GM21825 (cell line): ENCODE measurements around the gene CYP2J2.
"Not testable (repeated sequence)": the region's sequence is repeated elsewhere in the genome, so short reads cannot be mapped to it uniquely, and the experiment has no call there.

Source experiments
- ATAC-seq: cut with Tn5 transposase; IDR thresholded peaks from one replicate; pipeline ENCODE4 v1.9.1; 2021; ENCODE audit warnings: mild to moderate bottlenecking, moderate library complexity; ENCODE audit not compliant: unreplicated experiment

CYP2J2 gene

DNA sequence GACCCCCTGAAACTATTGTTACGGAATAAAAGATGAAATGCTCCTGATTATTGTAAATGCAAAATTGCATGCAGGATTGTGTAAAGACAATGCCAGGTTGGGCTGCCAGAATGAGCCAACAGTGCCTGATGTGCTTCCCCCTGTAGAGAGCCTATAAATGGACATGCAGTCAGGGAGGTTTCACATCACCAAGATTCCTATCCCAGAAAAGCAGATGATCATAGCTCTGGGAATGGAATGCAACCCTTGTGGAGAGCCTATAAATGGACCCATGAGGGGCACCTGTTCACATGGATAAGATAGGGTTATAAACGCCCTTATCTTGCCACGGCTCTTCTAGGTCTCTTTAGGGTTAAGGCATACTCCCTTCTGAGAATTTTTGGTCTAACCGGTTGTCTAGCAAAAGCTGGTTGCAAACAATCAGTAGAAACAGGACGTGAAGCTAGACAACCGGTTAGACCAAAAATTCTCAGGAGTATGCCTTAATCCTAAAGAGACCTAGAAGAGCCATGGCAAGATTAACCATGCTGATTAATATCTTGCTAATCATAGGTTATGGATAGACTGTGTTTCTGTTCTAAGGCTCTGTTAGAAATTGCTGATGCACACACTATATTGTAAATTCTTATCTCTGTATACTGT lies 5.2 kb downstream of the CYP2J2 start:
- not testable (repeated sequence) for ATAC-seq

DNA sequence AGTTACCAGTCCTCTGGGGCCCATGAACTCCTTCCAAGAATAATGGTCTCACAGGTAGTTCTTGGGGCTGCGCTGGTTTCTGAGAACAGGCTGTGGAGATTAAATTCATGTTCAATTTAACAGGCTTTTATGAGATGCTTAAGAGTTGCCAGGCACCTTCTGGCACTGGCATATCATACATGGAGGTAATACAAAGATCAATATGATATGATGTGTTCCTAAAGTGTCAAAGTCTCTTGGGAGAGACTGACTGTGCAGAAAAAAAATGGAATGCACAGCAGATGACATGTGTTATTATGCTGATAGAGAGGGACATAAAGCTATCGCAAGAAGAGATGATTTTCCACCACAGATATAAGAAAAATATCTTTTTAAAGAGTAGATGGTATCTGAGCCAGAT lies 6.8 kb downstream of the CYP2J2 start:
- no peak for ATAC-seq

DNA sequence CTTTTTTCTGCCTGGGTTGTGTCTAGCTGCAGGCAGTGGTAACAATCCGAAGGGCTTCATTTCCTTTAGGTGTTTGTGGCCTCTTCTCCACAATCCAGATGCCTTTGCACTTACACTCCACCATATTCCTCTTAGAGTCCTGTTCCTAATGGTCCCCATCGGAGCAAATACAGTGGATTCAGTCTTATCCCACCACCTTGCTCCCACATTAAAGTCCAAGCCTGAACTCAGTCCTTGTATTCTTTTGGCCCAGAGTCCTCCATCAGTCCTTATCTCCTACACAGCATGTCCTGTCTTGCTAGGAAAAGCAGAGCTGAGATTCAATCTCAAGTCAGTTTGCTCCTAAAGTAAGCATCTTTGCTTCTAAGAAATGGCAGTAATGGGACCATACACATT lies 8.8 kb downstream of the CYP2J2 start:
- no peak for ATAC-seq

DNA sequence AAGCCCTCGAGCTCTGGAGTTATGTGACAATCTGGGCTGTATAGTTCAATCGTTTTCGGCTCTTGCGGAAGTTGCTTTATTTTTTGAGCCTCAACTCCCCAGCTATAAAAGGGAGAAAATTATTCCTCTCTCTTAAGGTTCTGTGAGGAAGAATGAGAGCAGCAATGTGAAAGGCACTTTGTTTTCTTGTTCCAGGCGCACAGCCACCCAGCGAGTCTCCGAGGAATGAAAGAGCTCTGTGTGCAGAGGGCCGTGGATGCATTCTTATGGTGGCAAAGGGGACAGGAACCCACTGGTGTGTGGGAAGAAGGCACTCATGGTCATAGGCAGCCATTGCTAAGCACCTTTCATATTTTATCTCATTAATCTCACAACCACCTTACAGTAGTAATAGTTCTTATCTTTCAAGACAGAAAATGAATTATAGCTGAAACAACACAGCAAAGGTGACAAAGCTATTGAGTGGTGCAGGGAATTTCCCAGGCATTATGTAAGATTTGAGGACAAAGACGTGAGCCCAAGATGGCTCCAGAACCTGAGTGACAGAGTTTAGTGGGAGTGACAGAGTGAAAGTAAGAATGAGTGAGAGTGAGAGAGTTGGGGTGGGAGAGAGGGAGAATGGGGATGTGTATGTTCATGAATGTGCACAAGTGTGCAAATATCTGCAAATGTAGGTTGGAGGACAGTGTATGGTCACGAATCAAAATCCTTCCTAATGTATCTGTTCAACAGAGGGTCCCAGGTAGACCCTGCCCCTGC lies 9.4 kb downstream of the CYP2J2 start:
- no peak for ATAC-seq

DNA sequence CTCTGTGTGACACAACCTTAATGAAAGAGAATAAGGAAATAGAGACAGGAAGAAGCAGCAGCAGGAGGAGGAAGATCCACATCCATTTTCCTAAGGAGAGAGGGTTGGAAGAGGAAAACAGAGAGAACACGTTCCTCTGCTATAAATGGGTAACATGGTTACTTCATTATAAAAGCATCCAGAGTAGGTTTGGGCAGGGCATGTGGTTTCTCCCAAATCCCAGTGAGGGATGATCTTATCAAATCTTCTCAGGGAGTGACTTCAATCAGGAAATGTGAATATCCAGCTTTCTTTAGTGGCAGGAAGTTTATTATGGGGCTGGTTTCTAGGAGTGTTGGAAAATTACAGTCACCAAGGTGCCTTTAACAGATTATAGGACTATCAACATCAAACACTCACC lies 11.1 kb downstream of the CYP2J2 start:
- ATAC-seq = no peak

DNA sequence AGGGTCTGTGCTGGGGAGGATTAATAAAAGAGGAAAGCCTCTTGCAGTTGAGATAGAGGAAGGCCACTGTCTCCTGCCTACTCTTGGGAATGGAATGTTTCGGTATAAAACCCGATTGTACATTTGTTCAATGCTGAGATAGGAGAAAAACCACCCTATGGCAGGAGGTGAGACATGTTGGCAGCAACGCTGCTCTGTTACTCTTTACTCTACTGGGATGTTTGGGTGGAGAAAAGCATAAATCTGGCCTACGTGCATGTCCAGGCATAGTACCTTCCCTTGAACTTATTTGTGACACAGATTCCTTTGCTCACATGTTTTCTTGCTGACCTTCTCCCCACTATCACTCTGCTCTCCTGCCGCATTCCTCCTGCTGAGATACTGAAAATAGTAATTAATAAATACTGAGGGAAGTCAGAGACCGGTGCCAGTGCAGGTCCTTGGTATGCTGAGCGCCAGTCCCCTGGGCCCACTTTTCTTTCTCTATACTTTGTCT lies 11.7 kb downstream of the CYP2J2 start:
- not testable (repeated sequence) for ATAC-seq

DNA sequence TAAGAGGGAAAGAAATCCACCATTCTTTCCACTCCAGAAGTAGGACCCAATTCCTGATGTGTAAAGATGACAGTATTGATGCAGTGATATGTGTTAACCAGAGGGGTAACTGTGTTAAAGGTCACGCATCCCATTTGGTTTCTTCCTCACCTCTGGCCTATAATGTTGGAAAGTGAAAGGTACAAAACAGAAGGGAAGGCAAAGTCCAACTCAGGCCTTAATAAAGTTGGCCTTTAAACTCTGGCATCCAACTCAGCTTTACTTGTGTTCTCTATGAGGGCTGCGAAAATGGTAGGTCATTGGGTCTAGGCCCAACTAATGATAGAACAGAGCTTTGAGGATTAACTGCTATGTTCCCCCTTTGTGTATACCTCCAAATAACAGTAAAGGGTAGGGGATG lies 17.9 kb downstream of the CYP2J2 start:
- no peak for ATAC-seq

DNA sequence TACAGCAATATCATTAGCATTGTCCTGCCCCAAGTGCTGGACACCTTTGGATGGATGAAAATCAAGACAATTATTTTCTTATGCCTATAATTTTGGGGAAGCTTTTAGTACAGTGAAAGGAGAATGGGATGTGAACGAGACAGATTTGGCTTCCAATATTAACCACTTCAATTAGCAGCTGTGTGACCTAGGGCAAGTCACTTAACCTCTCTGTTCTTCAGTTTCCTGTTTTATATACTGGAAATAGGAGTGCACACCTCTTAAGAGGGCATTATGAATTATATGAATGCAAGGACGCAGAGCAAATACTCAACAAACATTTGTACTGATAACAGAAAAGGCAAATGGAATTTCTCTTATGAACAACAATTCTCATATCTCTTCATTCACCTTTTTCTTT lies 18.5 kb downstream of the CYP2J2 start:
- ATAC-seq = no peak

DNA sequence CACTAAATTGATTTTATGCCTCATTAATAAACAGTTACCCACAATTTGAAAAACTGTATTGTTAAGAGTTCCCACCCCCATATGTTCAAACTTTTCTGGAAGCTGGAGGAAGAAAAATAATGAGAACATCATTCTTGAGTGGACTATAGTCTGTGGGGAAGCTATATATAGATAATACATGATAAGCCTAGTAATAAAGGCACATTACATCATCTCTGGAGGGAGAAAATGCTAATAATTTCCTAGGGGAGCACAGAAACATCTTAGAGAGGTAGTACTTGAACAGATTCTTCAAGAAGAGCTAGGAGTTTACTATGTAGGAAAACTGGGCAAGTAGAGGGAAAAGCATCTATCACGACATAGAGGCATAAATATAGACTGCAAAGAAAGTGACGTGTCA lies 19.6 kb downstream of the CYP2J2 start:
- ATAC-seq = no peak

DNA sequence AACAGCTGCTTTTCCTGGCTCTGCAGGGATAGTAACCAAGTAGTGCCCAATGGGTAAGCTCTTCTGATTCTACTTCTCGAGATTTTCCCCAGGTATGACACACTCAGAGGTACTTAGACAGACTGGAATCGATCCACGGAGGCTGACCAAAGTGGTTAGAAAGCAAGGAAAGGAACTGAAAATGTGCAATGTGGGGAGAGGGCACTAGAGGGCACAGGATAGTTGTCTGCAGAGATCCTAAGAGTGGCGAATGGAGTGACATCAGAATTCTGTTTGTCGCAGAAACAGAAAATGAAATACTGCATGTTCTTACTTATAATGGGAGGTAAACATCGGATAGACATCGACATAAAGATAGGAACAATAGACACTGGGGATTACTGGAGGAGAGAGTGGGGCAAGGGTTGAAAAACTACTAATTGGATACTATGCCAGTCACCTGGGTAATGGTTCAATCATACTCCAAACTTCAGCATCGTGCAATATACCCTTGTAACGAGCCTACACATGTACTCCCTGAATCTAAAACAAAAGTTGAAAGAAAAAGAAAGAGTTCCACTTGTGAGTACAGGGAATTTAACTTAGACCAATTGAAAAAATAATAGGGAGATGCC lies 23.3 kb downstream of the CYP2J2 start:
- peak; percentile 73 for ATAC-seq

DNA sequence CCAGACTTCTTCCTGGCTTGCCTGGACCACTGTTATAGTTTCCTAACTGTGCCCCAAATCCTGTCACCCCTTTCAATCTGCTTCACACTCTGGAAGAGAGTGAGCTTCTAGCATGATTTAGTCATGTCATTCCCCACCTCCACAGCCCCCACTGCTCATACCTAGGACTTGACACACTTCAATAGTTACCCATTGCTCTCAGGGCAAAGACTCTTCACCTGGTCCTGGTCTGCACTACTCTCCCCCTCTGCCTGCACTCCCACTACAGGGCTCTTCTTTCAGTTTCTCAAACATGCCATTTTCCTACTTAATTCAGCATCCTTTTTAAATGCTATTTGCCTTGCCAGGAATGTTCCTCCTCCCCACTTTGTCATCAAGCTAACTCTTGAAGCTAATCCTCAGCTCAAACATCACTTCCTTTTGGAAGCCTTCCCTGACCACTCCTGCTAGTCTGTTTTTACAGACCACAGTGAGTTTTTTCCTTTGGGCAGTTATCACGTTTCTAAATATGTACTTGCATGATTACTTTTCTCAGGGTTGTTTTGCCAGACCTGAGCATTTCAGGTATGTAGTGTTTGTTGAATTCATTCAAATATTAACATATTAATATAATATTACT lies 24.7 kb downstream of the CYP2J2 start:
- ATAC-seq = no peak

DNA sequence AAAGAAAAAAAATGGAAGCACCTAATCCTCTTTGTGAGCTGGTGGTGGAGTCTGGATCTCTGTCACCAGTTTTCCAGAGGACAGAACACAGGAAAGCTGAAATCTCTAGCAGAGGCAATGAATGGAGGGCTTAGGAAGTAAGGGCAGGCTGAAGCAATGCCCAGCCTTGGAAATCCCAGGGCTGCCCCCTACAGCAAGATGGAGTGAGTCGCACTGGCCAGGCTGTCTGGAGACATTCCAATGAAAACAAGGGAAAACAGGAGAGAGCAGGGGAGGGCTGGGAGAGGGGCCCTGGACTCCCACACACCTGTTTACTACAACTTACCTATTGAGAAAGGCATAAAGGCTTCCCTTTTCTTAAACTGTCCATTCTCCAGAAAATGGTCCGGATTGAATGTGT lies 25.9 kb downstream of the CYP2J2 start:
- ATAC-seq = no peak

DNA sequence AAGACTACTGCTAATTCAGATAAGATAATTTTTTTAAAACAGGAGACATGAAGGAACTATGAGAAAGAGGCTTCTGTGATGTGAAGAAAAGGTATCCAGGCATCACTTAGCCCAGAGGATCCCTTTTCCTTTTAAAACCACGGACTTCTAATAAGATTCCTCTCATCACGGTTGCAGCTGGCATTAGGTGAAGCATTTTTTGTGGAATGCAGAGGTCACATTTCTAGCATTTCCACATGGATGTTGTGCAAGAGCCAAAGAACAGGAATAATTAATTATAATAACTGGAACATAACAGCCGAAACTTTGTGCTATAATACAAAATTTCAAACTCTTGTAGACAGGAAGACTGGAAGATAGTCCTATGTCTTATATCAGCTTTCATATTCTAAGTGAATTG lies 27.6 kb downstream of the CYP2J2 start:
- no peak for ATAC-seq

DNA sequence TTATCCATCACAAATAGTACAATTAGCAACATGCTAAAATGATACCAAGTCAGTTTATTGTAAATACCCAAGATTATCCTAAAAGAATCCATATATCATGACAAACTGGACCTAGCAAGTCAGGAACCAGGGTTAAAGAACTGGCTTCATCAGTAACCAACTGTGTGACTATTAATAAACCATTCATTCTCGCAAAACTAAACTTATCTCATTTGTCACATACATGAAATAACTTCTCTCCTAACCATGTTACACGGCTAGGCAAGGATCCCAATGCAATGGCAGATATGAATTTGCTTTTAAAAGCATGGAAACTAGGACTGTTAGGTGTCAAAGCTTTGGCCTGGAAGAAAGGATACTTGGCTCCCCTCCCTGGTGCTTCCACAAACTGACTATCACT lies 29.4 kb downstream of the CYP2J2 start:
- ATAC-seq = no peak

DNA sequence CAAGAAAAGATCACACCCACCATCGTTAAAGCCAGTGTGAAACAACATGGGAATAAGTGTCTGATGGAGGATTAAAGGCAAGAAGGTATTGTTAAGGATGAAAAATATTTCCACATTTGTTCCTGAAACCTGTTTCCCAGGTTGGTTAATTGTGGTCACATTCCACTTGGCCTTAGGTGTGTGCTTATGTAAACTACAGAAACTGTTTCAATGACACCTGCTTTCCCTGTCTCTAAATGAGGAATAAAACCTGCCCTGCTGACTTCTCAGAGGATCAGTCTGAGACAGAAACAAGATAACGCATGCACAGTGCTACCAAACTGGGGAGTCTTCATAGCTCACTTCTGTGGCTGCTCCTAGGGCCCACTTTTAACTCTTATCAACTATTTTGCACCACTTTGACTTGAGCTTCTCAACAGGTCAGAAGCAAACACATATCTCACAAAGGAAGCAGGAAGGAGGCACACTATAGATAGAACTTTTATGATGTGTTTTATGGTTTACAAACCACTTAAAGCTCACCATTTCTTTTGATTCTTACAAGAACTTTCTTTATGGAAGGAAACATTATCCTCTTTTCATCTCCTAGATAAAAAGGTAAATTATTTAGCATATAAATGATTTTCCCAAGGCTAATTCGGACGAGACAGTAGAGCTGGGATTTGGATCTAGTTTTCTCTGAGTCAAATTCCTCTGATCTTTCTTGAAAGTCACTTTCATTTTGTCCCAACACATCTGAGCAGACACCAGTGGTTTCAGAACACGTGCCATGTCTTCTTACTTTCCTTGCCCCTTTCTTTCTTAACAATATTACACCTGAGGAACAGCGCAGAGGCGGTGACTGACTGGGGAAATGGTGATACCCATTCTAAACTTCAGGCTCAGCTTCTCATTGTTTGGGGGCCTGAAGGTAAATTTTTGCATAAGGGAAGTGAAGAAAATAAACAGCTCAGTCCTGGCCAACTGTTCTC lies 33.4 kb downstream of the CYP2J2 start:
- no peak for ATAC-seq

DNA sequence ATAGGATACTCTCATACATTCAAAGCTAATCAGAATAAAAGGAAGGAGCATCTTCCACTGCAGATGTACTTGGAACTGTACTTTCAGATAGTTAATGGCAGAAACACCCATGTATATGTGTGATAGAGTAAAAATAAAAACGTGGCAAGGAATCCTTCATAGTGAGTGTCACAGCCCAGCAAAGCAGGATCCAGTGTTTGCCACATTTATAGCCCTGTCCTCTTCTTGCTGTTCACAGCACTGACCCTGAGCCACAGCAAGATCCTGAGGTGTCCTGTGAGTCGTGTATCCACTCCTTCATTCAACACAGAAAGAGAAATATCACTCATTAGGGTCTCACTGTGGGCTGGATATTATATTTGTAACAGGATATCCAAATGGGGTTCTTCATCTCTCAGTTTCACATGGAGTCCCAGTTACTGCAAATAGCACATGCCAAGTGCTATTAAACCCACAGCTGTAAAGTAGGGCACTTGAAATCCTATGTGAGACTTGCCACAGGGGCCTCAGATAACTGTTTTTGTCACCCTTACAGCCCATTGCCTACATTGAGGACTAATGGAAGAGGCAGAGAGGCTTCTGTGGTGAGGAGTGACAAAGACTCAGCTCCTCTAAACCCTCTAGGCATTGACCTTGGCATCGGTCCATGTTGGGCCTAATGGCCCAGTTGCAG lies 41.3 kb downstream of the CYP2J2 start:
- no peak for ATAC-seq

DNA sequence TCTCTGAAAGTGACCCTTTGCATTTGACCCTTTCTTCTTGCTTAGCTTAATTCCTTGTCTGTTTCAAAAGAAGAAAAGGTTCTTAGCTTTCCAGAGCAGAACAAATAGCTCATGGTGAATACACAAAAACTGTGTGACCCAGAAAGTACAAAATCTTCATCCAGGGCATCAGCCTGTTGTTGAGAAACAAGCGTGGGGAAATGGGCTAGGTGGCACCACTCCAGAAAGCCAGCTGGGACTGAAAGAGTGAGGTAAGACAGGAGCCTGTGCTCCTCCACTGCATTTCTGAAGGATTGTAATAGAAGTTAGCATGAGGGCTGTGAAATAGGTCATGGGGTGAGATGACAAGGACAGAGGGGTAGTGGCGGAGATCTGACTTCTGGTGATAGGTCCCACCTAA lies 45.8 kb downstream of the CYP2J2 start:
- ATAC-seq = no peak

DNA sequence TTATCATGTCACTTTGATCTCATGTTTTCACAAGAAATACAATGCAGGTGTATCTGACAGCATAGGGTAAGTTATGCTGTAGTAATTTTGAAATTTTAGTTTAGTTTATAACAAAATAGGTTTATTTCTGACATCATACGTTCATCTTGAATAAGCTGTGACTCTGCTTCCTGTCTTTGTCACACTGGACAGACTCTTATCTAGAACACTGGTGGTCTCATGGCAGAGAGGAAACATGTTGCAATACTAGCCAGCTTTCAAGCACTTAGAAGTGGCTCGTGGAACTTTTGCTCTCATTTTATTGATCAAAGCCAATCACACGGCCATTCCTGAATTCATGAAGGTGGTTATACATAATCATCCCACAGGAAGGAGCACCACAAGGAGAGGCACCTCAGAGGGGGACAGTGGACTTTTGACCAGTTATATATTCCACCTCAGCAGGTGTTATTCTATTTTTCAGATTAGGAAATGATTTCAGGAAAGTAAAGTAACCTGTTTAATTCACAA lies 46.5 kb downstream of the CYP2J2 start:
- no peak for ATAC-seq

DNA sequence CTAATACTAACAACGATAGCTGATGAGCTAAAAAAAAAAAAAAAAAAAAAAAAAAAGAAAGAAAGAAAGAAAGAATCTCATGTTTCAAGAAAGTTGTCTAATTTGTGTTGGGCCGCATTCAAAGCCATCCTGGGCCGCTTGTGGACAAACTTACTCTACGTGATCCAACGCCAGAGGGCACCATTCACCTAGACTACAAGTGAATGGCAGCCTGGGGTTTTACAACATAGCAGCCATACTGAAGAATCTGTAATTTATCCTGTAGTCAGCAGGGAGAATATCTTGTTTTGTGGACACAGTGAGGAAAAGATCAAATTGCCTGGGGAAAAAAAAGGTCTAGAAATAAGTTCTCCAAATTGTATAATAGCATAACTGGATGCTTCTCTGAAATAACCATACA lies 47.0 kb downstream of the CYP2J2 start:
- no peak for ATAC-seq

DNA sequence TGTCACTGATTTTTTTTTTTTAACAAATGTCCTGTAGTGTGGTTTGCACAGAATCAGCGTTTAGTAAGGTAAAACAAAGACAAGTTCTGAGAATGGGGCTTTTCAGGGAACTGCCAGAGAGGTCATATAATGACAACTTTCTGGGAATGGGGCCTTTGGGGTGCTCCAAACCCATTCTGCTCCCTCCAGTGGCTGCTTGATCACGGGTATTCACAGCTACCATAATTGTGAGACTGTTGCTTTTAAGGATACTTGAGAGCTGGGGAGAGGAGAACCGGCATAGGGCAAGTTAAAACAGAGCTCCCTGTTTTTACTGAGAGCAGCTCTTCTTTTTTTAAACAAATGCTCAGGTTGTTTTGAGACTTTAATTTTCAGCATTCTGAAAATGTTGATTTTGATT lies 48.2 kb downstream of the CYP2J2 start:
- no peak for ATAC-seq
